Neuronal stem cell (in vitro differentiated cells): ENCODE data around the gene VPS16.

Source experiments
- DNase-seq: peaks from one replicate; pipeline ENCODE4 v3.0.0-alpha.2; 2013; ENCODE audit warnings: low spot score
- H2AFZ ChIP-seq: one replicate; pipeline ENCODE4 v1.6.1; 2013; ENCODE audit warnings: mild to moderate bottlenecking, low read length, inconsistent platforms
- H2AK5ac ChIP-seq: 2 replicates; pipeline ENCODE4 v1.6.1; 2013; ENCODE audit warnings: low read depth, mild to moderate bottlenecking, inconsistent platforms, low read length, moderate library complexity, mixed read lengths
- H2BK120ac ChIP-seq: 2 replicates; pipeline ENCODE4 v1.6.1; 2013; ENCODE audit warnings: low read depth, mild to moderate bottlenecking, inconsistent platforms, low read length, moderate library complexity, mixed read lengths
- H2BK12ac ChIP-seq: one replicate; pipeline ENCODE4 v1.6.1; 2013; ENCODE audit warnings: low read length, inconsistent platforms
- H2BK15ac ChIP-seq: 2 replicates; pipeline ENCODE4 v1.6.1; 2013; ENCODE audit warnings: mild to moderate bottlenecking, low read length, inconsistent platforms, mixed read lengths
- H2BK5ac ChIP-seq: one replicate; pipeline ENCODE4 v1.6.1; 2013; ENCODE audit warnings: inconsistent platforms, mild to moderate bottlenecking, low read length, moderate library complexity
- H3K14ac ChIP-seq: one replicate; pipeline ENCODE4 v1.6.1; 2013; ENCODE audit warnings: low read length, inconsistent platforms
- H3K18ac ChIP-seq: 2 replicates; pipeline ENCODE4 v1.6.1; 2013; ENCODE audit warnings: low read length, inconsistent platforms
- H3K23ac ChIP-seq: 2 replicates; pipeline ENCODE4 v1.6.1; 2013; ENCODE audit warnings: low read depth, mild to moderate bottlenecking, mixed read lengths, low read length, inconsistent platforms; ENCODE audit not compliant: poor library complexity
- H3K27ac ChIP-seq: replicated peaks from 3 replicates; pipeline ENCODE4 v1.5.1; 2013; ENCODE audit warnings: low read length, inconsistent platforms
- H3K27me3 ChIP-seq, 3 experiments: 2 replicates each; pipeline ENCODE4 v1.6.1; 2013; ENCODE audit warnings: low read length in 3 of 3, mild to moderate bottlenecking in 2 of 3, inconsistent platforms in 1 of 3, low read depth in 1 of 3, mixed read lengths in 1 of 3, moderate library complexity in 1 of 3; ENCODE audit not compliant: control insufficient read depth in 3 of 3, insufficient read depth in 3 of 3
- H3K36me3 ChIP-seq, 2 donors: replicated peaks in 1 of 2; 2 replicates each; pipeline ENCODE4 v1.6.1; 2013; ENCODE audit warnings: low read length in 2 of 2; ENCODE audit not compliant: control insufficient read depth in 2 of 2, insufficient read depth in 2 of 2
- H3K4ac ChIP-seq: 2 replicates; pipeline ENCODE4 v1.6.1; 2013; ENCODE audit warnings: inconsistent platforms, mild to moderate bottlenecking, low read length, moderate library complexity
- H3K4me1 ChIP-seq, 2 donors: 1 replicate in 1 of 2; 2 replicates in 1 of 2; pipeline ENCODE4 v1.6.1; 2013; ENCODE audit warnings: low read length in 2 of 2, low read depth in 1 of 2; ENCODE audit not compliant: control insufficient read depth in 2 of 2, insufficient read depth in 1 of 2
- H3K4me2 ChIP-seq: one replicate; pipeline ENCODE4 v1.6.1; 2013; ENCODE audit warnings: mild to moderate bottlenecking, low read length, inconsistent platforms; ENCODE audit not compliant: insufficient read depth, poor library complexity, severe bottlenecking
- H3K4me3 ChIP-seq, 2 donors: 2 replicates each; pipeline ENCODE4 v1.5.1; 2013; ENCODE audit warnings: low read length in 2 of 2, mild to moderate bottlenecking in 2 of 2, inconsistent platforms in 1 of 2, moderate library complexity in 1 of 2
- H3K79me1 ChIP-seq: one replicate; pipeline ENCODE4 v1.6.1; 2013; ENCODE audit warnings: low read depth, mild to moderate bottlenecking, inconsistent platforms, low read length, moderate library complexity
- H3K9ac ChIP-seq: one replicate; pipeline ENCODE4 v1.6.1; 2013; ENCODE audit warnings: mild to moderate bottlenecking, low read depth, low read length, inconsistent platforms; ENCODE audit not compliant: poor library complexity
- H3K9me3 ChIP-seq, 2 donors: replicated peaks in 1 of 2; 2 replicates each; pipeline versions ENCODE3 to v1.6.1; 2013; ENCODE audit warnings: low read length in 2 of 2, mild to moderate bottlenecking in 2 of 2, inconsistent platforms in 1 of 2, low read depth in 1 of 2, mixed read lengths in 1 of 2, moderate library complexity in 1 of 2; ENCODE audit not compliant: control insufficient read depth in 2 of 2, insufficient read depth in 1 of 2
- H4K8ac ChIP-seq: one replicate; pipeline ENCODE4 v1.6.1; 2013; ENCODE audit warnings: low read depth, mild to moderate bottlenecking, inconsistent platforms, low read length, moderate library complexity
- H4K91ac ChIP-seq: one replicate; pipeline ENCODE4 v1.6.1; 2013; ENCODE audit warnings: low read length, low read depth, mild to moderate bottlenecking, inconsistent platforms; ENCODE audit not compliant: poor library complexity
- WGBS, 2 donors: extraction: QIAGEN DNeasy Blood & Tissue Kit; methylation state at CpG; one replicate each; pipeline ENCODE4 v1.1.7; 2013; ENCODE audit warnings: missing lambda C conversion rate in 2 of 2, mixed read lengths in 1 of 2; ENCODE audit not compliant: insufficient read length in 2 of 2, insufficient replicate concordance in 1 of 2; ENCODE audit errors: extremely low coverage in 2 of 2; 5-methylcytosine and 5-hydroxymethylcytosine counted together

Gene VPS16

DNA sequence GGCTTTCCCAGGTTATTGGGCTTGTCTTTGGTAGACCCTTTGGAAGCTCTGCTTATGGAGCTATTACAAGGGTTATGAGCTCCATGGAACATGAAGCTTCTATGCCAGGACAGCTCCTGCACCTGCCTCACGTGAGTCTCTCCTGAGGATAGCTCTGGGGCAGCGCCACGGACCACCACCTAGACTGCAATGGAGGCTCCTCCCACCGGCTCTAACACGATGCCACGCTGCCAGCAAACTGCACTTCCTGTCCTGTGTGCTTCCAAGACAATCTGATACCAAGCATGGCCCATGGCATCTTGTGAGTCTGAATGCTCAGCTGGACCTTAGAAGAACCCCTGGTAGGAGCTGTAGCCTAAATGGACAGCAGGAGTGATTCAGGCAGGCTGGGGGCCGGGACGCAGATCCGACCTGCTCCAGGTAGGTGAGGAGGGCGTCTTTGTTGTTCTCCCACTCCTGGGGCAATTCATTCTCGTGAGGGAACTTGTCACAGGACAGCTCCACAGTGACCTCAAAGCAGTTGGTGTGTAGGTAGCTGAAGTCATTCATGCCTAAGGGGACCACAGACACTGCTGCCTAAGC lies 45.6 kb upstream of the VPS16 start:
- Histone ChIP-seq H3K9ac (no peak overlapping the region), H2BK15ac (no peak overlapping the region), H2BK120ac (no peak overlapping the region), H4K8ac (no peak overlapping the region), H3K9me3 (peaks cover 0 to 6% of the 10 kb centered on the region in 2 donors), H3K27me3 (no peaks in the 10 kb centered on the region), H3K36me3 (peaks cover 47 to 61% of the 10 kb centered on the region in 2 donors), H3K79me1 (peaks cover 7% of the 10 kb centered on the region), H4K91ac (no peak overlapping the region), H2AK5ac (no peak overlapping the region), H2AFZ (no peak overlapping the region), H3K18ac (no peak overlapping the region), H3K4ac (no peak overlapping the region), H3K4me3 (no peak overlapping the region), H3K4me2 (no peak overlapping the region), H3K14ac (no peak overlapping the region), H3K4me1 (peaks cover 7 to 8% of the 10 kb centered on the region in 2 donors), H3K27ac (no peak overlapping the region), H2BK5ac (no peak overlapping the region), H2BK12ac (no peak overlapping the region), H3K23ac (no peak overlapping the region)
- no CpG with 5 or more reads among the region's 11 CpGs for WGBS, 2 donors
- no peak for DNase-seq

DNA sequence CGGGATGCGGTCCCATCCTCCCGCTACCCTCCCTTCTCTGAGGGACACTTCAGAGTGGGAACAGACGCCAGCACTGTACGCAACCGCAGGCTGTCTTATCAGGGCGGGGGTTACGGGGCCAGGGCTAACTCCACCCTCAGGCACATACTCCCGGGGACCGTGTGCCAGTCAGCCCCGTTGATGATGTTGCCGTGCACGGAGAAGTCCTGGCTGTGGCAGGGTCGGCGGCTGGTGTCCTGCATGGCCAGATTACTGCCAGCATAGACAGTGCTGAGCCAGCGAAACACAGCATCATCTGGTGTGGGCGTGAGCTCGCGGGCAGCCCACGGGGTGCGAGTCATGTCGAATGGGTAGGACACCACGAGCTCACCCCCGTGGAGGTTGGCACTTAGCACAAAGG lies 45.1 kb upstream of the VPS16 start:
- H2AK5ac ChIP-seq = no peak overlapping the region
- no peak overlapping the region for H2BK5ac ChIP-seq
- H3K14ac ChIP-seq = no peak overlapping the region
- no peak overlapping the region for H3K27ac ChIP-seq
- H3K18ac ChIP-seq = no peak overlapping the region
- no peak overlapping the region for H3K4me2 ChIP-seq
- no peak for DNase-seq
- H4K8ac ChIP-seq = no peak overlapping the region
- H3K27me3 ChIP-seq = no peaks in the 10 kb centered on the region
- H3K4me1 ChIP-seq = peaks cover 9% of the 10 kb centered on the region in 2 donors
- H2AFZ ChIP-seq = no peak overlapping the region
- no peak overlapping the region for H2BK15ac ChIP-seq
- H2BK12ac ChIP-seq = no peak overlapping the region
- no CpG with 5 or more reads among the region's 24 CpGs for WGBS, 2 donors
- no peak overlapping the region for H3K4ac ChIP-seq
- no peak overlapping the region for H2BK120ac ChIP-seq
- H3K4me3 ChIP-seq = no peak overlapping the region
- no peak overlapping the region for H3K9ac ChIP-seq
- H3K36me3 ChIP-seq = peaks cover 47 to 61% of the 10 kb centered on the region in 2 donors
- peaks cover 8% of the 10 kb centered on the region for H3K79me1 ChIP-seq
- no peak overlapping the region for H3K23ac ChIP-seq
- peaks cover 0 to 6% of the 10 kb centered on the region in 2 donors for H3K9me3 ChIP-seq
- no peak overlapping the region for H4K91ac ChIP-seq

DNA sequence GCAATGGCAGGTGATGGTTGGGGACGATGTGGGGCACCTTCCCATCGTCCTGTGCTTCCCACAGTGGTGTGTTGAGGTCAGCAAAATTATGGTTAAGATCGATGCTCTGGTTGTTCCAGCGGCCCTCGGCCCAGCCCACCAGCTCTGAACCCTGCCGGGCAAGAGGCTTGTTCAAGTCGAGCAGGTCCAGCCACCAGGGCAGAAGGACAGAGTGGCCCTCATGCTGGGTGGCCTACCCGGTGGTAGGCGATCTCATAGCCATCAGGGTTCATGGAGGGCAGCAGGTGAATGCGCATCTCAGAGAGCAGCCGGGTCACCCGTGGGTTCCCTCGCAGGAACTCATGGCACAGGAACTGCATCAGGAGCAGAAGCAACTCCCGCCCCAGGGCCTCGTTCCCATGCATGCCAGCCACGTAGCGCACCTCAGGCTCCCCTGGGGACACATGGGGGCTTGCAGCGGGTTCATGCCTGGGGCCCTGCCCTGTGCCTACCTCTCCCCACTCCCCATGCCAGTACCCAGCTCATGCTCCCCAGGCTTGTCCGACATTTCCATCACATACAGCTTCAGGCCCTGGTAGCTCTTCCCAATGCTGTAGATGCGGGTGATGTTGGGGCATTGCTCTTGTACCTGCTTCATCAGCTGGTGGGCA lies 44.4 kb upstream of the VPS16 start:
- H4K91ac ChIP-seq = no peak overlapping the region
- H3K79me1 ChIP-seq = peaks cover 8% of the 10 kb centered on the region
- H3K27me3 ChIP-seq = peaks cover 0 to 3% (median 0%) of the 10 kb centered on the region in 3 experiments
- H3K9ac ChIP-seq = no peak overlapping the region
- no CpG with 5 or more reads among the region's 20 CpGs for WGBS, 2 donors
- H2AFZ ChIP-seq = no peak overlapping the region
- H2BK15ac ChIP-seq = no peak overlapping the region
- H3K27ac ChIP-seq = no peak overlapping the region
- H3K9me3 ChIP-seq = peaks cover 0 to 6% of the 10 kb centered on the region in 2 donors
- no peak overlapping the region for H2AK5ac ChIP-seq
- H2BK120ac ChIP-seq = no peak overlapping the region
- no peak overlapping the region for H3K4ac ChIP-seq
- H3K18ac ChIP-seq = no peak overlapping the region
- no peak overlapping the region for H3K4me3 ChIP-seq
- no peak overlapping the region for H2BK5ac ChIP-seq
- DNase-seq = no peak
- peak overlapping the region; percentile 18 for H3K23ac ChIP-seq
- peaks cover 9 to 12% of the 10 kb centered on the region in 2 donors for H3K4me1 ChIP-seq
- H2BK12ac ChIP-seq = no peak overlapping the region
- peaks cover 47 to 61% of the 10 kb centered on the region in 2 donors for H3K36me3 ChIP-seq
- H3K4me2 ChIP-seq = no peak overlapping the region
- H3K14ac ChIP-seq = no peak overlapping the region
- no peak overlapping the region for H4K8ac ChIP-seq

DNA sequence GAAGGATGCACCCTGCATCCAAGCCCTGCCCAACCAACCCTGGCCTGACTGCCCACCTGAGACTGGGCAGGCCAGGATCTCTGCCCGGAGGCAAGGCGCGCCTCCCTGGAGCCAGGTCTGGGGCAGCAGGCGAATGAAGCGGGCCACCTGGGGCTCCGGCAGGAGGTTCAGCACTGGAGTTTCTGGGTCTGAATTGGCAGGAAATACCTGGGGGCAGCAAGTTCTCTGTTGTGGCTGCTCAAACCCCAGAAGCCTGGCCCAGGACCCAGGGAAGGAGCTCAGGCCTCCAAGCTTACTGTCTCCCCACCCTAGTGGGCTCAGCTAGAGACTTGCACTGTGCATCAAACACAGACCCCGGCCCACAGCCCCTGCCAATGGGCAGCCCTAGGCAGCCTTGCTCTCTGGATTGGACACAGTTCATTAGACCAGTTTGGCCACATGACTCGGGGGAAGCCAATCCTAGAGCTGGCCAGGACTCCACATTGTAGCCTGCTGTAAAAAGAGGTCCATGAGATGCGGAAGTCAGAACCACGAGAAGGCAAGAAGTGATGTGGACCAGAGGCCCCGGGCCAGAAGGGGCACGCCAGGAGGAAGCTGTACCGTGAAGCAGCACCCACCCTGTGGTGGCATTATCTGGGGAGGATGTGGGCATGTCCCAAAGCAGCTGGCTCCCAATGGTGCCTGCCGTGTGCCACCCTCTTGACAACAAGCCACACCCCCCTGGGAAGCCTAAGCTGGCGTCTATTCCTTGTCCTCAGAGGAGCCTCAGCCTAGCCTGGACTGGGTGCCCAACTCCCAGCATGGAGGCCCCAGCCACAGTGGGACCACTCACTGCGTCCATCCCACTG lies 43.2 kb upstream of the VPS16 start:
- H3K23ac ChIP-seq = no peak overlapping the region
- no peak overlapping the region for H4K8ac ChIP-seq
- no peak overlapping the region for H3K27ac ChIP-seq
- H3K9me3 ChIP-seq = peaks cover 0 to 6% of the 10 kb centered on the region in 2 donors
- no peak overlapping the region for H3K4me3 ChIP-seq
- no peak overlapping the region for H2BK5ac ChIP-seq
- peaks cover 12 to 15% of the 10 kb centered on the region in 2 donors for H3K4me1 ChIP-seq
- H3K18ac ChIP-seq = no peak overlapping the region
- no peak overlapping the region for H4K91ac ChIP-seq
- WGBS, 2 donors = no CpG with 5 or more reads among the region's 16 CpGs
- peaks cover 47 to 61% of the 10 kb centered on the region in 2 donors for H3K36me3 ChIP-seq
- no peak for DNase-seq
- no peak overlapping the region for H2AK5ac ChIP-seq
- H3K4me2 ChIP-seq = no peak overlapping the region
- no peak overlapping the region for H2BK15ac ChIP-seq
- no peak overlapping the region for H2AFZ ChIP-seq
- no peak overlapping the region for H2BK120ac ChIP-seq
- H2BK12ac ChIP-seq = no peak overlapping the region
- no peak overlapping the region for H3K9ac ChIP-seq
- peaks cover 0 to 11% (median 0%) of the 10 kb centered on the region in 3 experiments for H3K27me3 ChIP-seq
- H3K79me1 ChIP-seq = peaks cover 8% of the 10 kb centered on the region
- no peak overlapping the region for H3K14ac ChIP-seq
- no peak overlapping the region for H3K4ac ChIP-seq
